Measurements from ENCODE around the gene SPATS2L.
"Not testable (repeated sequence)": the region's sequence is repeated elsewhere in the genome, so short reads cannot be mapped to it uniquely, and the experiment has no call there.

SPATS2L gene

DNA sequence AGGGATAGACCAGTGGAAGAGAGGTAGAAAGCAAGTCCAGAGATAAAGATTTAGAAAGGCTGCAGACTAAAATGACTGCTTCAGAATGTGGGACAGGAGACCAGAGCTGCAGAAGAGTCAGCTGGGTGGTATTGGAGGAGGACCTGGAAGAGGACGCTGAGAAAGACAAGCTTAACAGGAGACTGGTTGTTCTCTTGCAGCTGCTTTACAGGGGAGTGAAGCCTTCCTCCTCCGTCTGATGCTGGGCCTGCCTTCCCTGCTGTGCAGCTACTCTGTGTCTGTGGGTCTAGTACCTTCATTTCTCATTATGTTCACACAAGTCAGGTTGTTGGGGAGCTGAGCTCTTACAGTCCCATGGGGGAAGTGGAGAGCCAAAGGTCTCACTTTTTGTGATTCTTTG, 35.7 kb downstream of the SPATS2L start:
- in situ Hi-C loops (cut with MboI; ENCODE audit: low pct_unique_long_range_greater_than_20kb, low sequenced_read_pairs), result no loop called here
- no peak for DNase-seq

- in situ Hi-C loops (cut with MboI; ENCODE audit: low pct_unique_long_range_greater_than_20kb, low sequenced_read_pairs), result no loop called here
- no peak for DNase-seq
Measured at GRCh38 chr2:200342654-200343053, 36.2 kb downstream of the SPATS2L start.

GRCh38 chr2:200344202-200344601, 37.7 kb downstream of the SPATS2L start:
- in situ Hi-C loops (cut with MboI; ENCODE audit: low pct_unique_long_range_greater_than_20kb, low sequenced_read_pairs); DNase-seq: not testable (repeated sequence)

- no peak for DNase-seq
- in situ Hi-C loops (cut with MboI; ENCODE audit: low pct_unique_long_range_greater_than_20kb, low sequenced_read_pairs), result no loop called here
Measured at GRCh38 chr2:200345975-200346374, 39.5 kb downstream of the SPATS2L start.

- no peak for DNase-seq
- in situ Hi-C loops (cut with MboI; ENCODE audit: low pct_unique_long_range_greater_than_20kb, low sequenced_read_pairs), result no loop called here
Measured at GRCh38 chr2:200347301-200347700, 40.8 kb downstream of the SPATS2L start.

- in situ Hi-C loops (cut with MboI; ENCODE audit: low pct_unique_long_range_greater_than_20kb, low sequenced_read_pairs), result no loop called here
- no peak for DNase-seq
Measured at GRCh38 chr2:200348897-200349563, 42.5 kb downstream of the SPATS2L start.

- in situ Hi-C loops (cut with MboI; ENCODE audit: low pct_unique_long_range_greater_than_20kb, low sequenced_read_pairs), result no loop called here
- DNase-seq, result no peak
Measured at GRCh38 chr2:200349868-200350267, 43.4 kb downstream of the SPATS2L start.

- in situ Hi-C loops (cut with MboI; ENCODE audit: low pct_unique_long_range_greater_than_20kb, low sequenced_read_pairs), result no loop called here
- DNase-seq, result no peak
Measured at GRCh38 chr2:200350850-200351285, 44.4 kb downstream of the SPATS2L start.

GRCh38 chr2:200351815-200352214, 45.3 kb downstream of the SPATS2L start:
- in situ Hi-C loops (cut with MboI; ENCODE audit: low pct_unique_long_range_greater_than_20kb, low sequenced_read_pairs), result no loop called here

GRCh38 chr2:200352636-200353035, 46.1 kb downstream of the SPATS2L start:
- in situ Hi-C loops (cut with MboI; ENCODE audit: low pct_unique_long_range_greater_than_20kb, low sequenced_read_pairs), result no loop called here
- DNase-seq, result no peak

More at GRCh38 chr2:200351815-200352214, 45.3 kb downstream of the SPATS2L start:
- DNase-seq, result no peak

DNA sequence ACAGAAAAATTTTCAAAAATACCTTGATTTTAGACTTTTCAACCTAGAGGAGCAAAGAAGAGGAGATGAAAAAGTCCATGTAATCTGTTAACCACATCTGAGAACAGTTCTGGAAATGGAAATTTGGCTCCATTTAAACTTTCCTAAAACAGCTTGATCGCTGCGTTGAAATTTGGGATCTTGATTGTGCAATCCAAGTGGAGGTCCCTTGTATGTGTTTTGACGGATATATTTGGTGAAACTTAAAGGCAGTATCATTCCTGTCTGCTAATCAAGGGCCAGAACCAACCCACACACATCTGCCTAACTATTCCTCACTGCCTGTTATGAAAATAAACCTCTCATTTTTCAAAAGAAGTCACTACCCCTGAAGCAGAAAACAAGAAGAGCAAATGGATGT, 46.6 kb downstream of the SPATS2L start:
- in situ Hi-C loops (cut with MboI; ENCODE audit: low pct_unique_long_range_greater_than_20kb, low sequenced_read_pairs), result no loop called here
- DNase-seq, result no peak

DNA sequence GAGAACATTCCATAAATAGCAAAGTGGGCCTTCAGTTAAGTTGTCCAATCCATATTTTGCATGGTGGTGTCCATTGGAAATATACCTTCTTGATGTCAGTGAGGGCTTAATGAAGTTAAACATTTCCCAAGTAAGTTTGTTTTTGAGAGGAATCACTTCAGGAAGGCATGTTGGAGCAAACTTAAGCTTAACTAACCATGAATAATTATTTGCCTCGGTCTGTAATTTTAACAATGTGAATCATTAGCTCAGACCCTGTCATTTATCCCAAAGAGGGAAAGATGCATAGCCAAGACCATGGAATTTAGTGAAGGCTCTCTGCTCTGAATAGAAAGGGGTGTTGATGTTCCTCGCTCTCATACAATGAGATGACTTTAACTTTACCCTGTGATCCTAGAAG, 47.4 kb downstream of the SPATS2L start:
- no peak for DNase-seq
- in situ Hi-C loops (cut with MboI; ENCODE audit: low pct_unique_long_range_greater_than_20kb, low sequenced_read_pairs), result no loop called here

GRCh38 chr2:200354833-200355751, 48.6 kb downstream of the SPATS2L start:
- in situ Hi-C loops (cut with MboI; ENCODE audit: low pct_unique_long_range_greater_than_20kb, low sequenced_read_pairs), result no loop called here
- no peak for DNase-seq

DNA sequence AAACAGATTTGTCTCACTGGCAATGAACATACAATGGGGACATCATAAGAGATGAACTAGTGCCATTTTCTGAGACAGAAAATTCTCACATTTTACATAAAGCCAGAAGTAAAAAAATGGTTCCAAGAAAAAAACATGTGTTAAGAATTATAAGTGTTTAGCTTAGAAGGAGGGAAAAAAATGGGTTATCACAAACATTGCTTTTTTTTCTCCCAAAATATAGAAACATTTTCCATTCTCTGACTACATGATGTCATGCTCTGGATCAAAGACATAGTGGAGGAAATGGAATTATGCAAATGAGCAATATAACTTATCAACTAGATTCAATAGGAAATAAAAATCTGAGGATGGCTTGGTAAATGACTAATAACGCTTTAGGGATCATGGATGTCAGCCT, 49.8 kb downstream of the SPATS2L start:
- in situ Hi-C loops (cut with MboI; ENCODE audit: low pct_unique_long_range_greater_than_20kb, low sequenced_read_pairs), result no loop called here
- DNase-seq, result no peak

- in situ Hi-C loops (cut with MboI; ENCODE audit: low pct_unique_long_range_greater_than_20kb, low sequenced_read_pairs), result no loop called here
- DNase-seq, result no peak
Measured at GRCh38 chr2:200356857-200357384, 50.4 kb downstream of the SPATS2L start.

DNA sequence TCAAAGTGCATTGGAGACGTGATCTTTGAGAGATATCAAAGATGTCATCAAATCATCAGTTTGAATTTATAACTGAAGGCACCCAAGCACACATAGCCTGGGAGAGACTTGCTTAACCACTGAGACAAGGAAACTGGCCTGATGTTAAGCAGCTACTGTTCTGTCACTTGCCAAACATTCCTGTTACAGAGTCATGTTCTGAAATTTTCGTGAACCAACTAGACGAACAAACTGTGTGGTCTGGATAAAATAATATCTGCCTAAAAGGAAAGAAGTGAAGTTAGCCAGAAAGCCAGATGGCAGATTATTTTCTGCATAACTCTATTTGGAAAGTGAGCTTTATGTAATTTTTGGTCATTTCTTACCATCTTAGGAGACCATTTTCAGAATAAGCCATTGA, 51.4 kb downstream of the SPATS2L start:
- no peak for DNase-seq
- in situ Hi-C loops (cut with MboI; ENCODE audit: low pct_unique_long_range_greater_than_20kb, low sequenced_read_pairs), result no loop called here

- no peak for DNase-seq
- in situ Hi-C loops (cut with MboI; ENCODE audit: low pct_unique_long_range_greater_than_20kb, low sequenced_read_pairs), result no loop called here
Measured at GRCh38 chr2:200359552-200359951, 53.1 kb downstream of the SPATS2L start.

DNA sequence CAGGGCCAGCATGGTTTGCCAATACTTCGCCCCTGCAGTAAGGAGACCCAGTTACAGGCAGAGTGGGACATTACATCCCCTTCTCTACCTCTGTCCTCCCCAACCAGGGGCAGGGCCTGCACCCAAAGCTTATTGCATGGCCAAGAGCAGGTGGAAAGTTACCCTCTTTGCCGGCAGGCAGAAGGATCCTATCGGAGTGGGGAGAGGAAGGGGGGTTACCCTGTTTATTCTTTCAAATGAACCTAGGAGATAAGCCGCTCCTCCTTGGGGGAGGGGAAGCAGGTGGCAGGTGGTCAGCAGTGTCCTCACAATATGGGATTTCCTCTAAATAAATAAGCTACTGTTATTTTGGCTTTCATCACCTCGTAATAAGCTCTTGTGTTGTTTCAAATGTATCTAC, 53.9 kb downstream of the SPATS2L start:
- DNase-seq, result no peak
- in situ Hi-C loops (cut with MboI; ENCODE audit: low pct_unique_long_range_greater_than_20kb, low sequenced_read_pairs), result no loop called here

GRCh38 chr2:200362202-200362917, 55.9 kb downstream of the SPATS2L start:
- no peak for DNase-seq
- in situ Hi-C loops (cut with MboI; ENCODE audit: low pct_unique_long_range_greater_than_20kb, low sequenced_read_pairs), result no loop called here

GRCh38 chr2:200363279-200363678, 56.8 kb downstream of the SPATS2L start:
- in situ Hi-C loops (cut with MboI; ENCODE audit: low pct_unique_long_range_greater_than_20kb, low sequenced_read_pairs), result no loop called here
- DNase-seq, result no peak

Data from KBM-7 (cell line).